Neural crest cell (in vitro differentiated cells): Measurements from ENCODE around the gene TMTC1. TPM values are rescaled to one million over a fixed set of nuclear protein-coding genes. Genes with fewer than 3 reads are reported as not detected.

Experiments used
- DNase-seq: peaks from one replicate; pipeline ENCODE4 v3.0.0; 2021; ENCODE audit warnings: low read depth, mixed read lengths, low spot score
- H3K27ac Mint-ChIP-seq: one replicate; pipeline ENCODE4 v1.8.0; 2021; ENCODE audit warnings: mild to moderate bottlenecking, mixed read lengths; ENCODE audit not compliant: unreplicated experiment
- H3K27me3 Mint-ChIP-seq: 2 replicates; pipeline ENCODE4 v1.8.0; 2021; ENCODE audit warnings: low read depth, mild to moderate bottlenecking, mixed read lengths
- H3K36me3 Mint-ChIP-seq: 2 replicates; pipeline ENCODE4 v1.8.0; 2021; ENCODE audit warnings: low read depth, mild to moderate bottlenecking, mixed read lengths
- H3K4me1 Mint-ChIP-seq: 2 replicates; pipeline ENCODE4 v1.8.0; 2021; ENCODE audit warnings: mixed read lengths
- H3K4me3 Mint-ChIP-seq: one replicate; pipeline ENCODE4 v1.8.0; 2021; ENCODE audit warnings: mild to moderate bottlenecking, mixed read lengths
- H3K9me3 Mint-ChIP-seq: 2 replicates; pipeline ENCODE4 v1.8.0; 2021; ENCODE audit warnings: mixed read lengths
- CTCF ChIP-seq: fragments of 200-600 bp; sonication (generic); conservative IDR thresholded peaks from 2 replicates; pipeline ENCODE4 v1.5.0; 2021; ENCODE audit warnings: antibody characterized with exemption, mild to moderate bottlenecking
- total RNA-seq: library from RNA; stranded (reverse); gene quantifications from 2 replicates; pipeline ENCODE4 v1.2.1, GENCODE V29; 2021

Gene TMTC1
- total RNA-seq, 1 donor from 2014 or later = 13.1 TPM

GRCh38 chr12:29709496-29710040 lies 74.2 kb downstream of the TMTC1 start:
- no peak overlapping the region for H3K4me3 Mint-ChIP-seq
- TF ChIP-seq CTCF = no peak
- H3K4me1 Mint-ChIP-seq = peaks cover 21% of the 10 kb centered on the region
- no peaks in the 10 kb centered on the region for H3K27me3 Mint-ChIP-seq
- H3K9me3 Mint-ChIP-seq = no peaks in the 10 kb centered on the region
- no peaks in the 10 kb centered on the region for H3K36me3 Mint-ChIP-seq
- no peak for DNase-seq
- H3K27ac Mint-ChIP-seq = no peak overlapping the region

GRCh38 chr12:29709054-29709453 lies 74.7 kb downstream of the TMTC1 start:
- no peak for TF ChIP-seq CTCF
- no peak overlapping the region for H3K4me3 Mint-ChIP-seq
- no peaks in the 10 kb centered on the region for H3K9me3 Mint-ChIP-seq
- no peaks in the 10 kb centered on the region for H3K27me3 Mint-ChIP-seq
- H3K36me3 Mint-ChIP-seq = peaks cover 2% of the 10 kb centered on the region
- peaks cover 17% of the 10 kb centered on the region for H3K4me1 Mint-ChIP-seq
- H3K27ac Mint-ChIP-seq = no peak overlapping the region
- DNase-seq = no peak

- Mint-ChIP-seq H3K27me3 (no peaks in the 10 kb centered on the region), H3K27ac (no peak overlapping the region), H3K9me3 (no peaks in the 10 kb centered on the region), H3K4me1 (peaks cover 13% of the 10 kb centered on the region), H3K4me3 (no peak overlapping the region), H3K36me3 (peaks cover 2% of the 10 kb centered on the region)
- TF ChIP-seq CTCF = no peak
- no peak for DNase-seq
Observed at GRCh38 chr12:29707846-29708245, 75.9 kb downstream of the TMTC1 start.

GRCh38 chr12:29706311-29706710 lies 77.4 kb downstream of the TMTC1 start:
- Mint-ChIP-seq H3K27ac (no peak overlapping the region), H3K36me3 (peaks cover 2% of the 10 kb centered on the region), H3K27me3 (no peaks in the 10 kb centered on the region), H3K9me3 (no peaks in the 10 kb centered on the region), H3K4me3 (no peak overlapping the region), H3K4me1 (peaks cover 13% of the 10 kb centered on the region)
- no peak for DNase-seq
- no peak for TF ChIP-seq CTCF

- H3K27ac Mint-ChIP-seq = no peak overlapping the region
- DNase-seq = no peak
- TF ChIP-seq CTCF = no peak
- H3K36me3 Mint-ChIP-seq = peaks cover 2% of the 10 kb centered on the region
- H3K4me3 Mint-ChIP-seq = no peak overlapping the region
- H3K4me1 Mint-ChIP-seq = peaks cover 5% of the 10 kb centered on the region
- H3K27me3 Mint-ChIP-seq = no peaks in the 10 kb centered on the region
- H3K9me3 Mint-ChIP-seq = no peaks in the 10 kb centered on the region
Observed at GRCh38 chr12:29703528-29703927, 80.2 kb downstream of the TMTC1 start.

- peaks cover 9% of the 10 kb centered on the region for H3K4me1 Mint-ChIP-seq
- H3K9me3 Mint-ChIP-seq = no peaks in the 10 kb centered on the region
- H3K27me3 Mint-ChIP-seq = no peaks in the 10 kb centered on the region
- no peak overlapping the region for H3K27ac Mint-ChIP-seq
- no peak overlapping the region for H3K4me3 Mint-ChIP-seq
- TF ChIP-seq CTCF = no peak
- DNase-seq = no peak
- peaks cover 2% of the 10 kb centered on the region for H3K36me3 Mint-ChIP-seq
Observed at GRCh38 chr12:29702972-29703371, 80.8 kb downstream of the TMTC1 start.
